Tibial artery (tissue), 4 donors: ENCODE measurements around the gene POLRMT.

Source experiments
- DNase-seq, 2 donors: peaks; one replicate each; pipeline ENCODE4 v3.0.0-alpha.2; 2019
- H3K27ac ChIP-seq, 2 donors: fragments of 200-600 bp; sonication (generic) in 1 of 2; 1 replicate in 1 of 2; 2 replicates in 1 of 2; pipeline ENCODE4 v1.5.1; 2018 to 2019; ENCODE audit warnings: mild to moderate bottlenecking in 1 of 2
- H3K27me3 ChIP-seq, 2 donors: fragments of 200-600 bp; sonication (generic) in 1 of 2; one replicate each; pipeline versions ENCODE4 v1.5.1 to v1.6.0; 2016 to 2019
- H3K36me3 ChIP-seq, 3 donors: fragments of 200-600 bp; sonication (generic) in 2 of 3; one replicate each; pipeline ENCODE4 v1.5.1; 2016 to 2019; ENCODE audit warnings: mild to moderate bottlenecking in 2 of 3
- H3K4me1 ChIP-seq, 4 donors: fragments of 200-600 bp; sonication (generic) in 2 of 4; 1 replicate in 3 of 4; 2 replicates in 1 of 4; pipeline ENCODE4 v1.5.1; 2016 to 2019
- H3K4me3 ChIP-seq, 2 donors: fragments of 200-600 bp; sonication (generic) in 1 of 2; 1 replicate in 1 of 2; 2 replicates in 1 of 2; pipeline ENCODE4 v1.5.1; 2018 to 2019; ENCODE audit warnings: mild to moderate bottlenecking in 2 of 2
- H3K9me3 ChIP-seq, 3 donors: fragments of 200-600 bp; sonication (generic) in 1 of 3; one replicate each; pipeline ENCODE4 v1.5.1; 2016 to 2019
- intact Hi-C: fragments of 100-400 bp; cut with DNase I; formaldehyde crosslinking; loops from one replicate; pipeline ENCODE4 v1.15.0; 2023; ENCODE audit warnings: low total_unique reads
- TF ChIP-seq, protein P1 (sequence below), 2 experiments: fragments of 200-600 bp in 1 of 2; fragments of 450-650 bp in 1 of 2; IDR thresholded peaks; one replicate each; pipeline ENCODE4 v1.5.1; 2017 to 2019; ENCODE audit warnings: antibody characterized with exemption in 2 of 2, mild to moderate bottlenecking in 1 of 2, moderate library complexity in 1 of 2

POLRMT gene

GRCh38 chr19:651114-651818, 17.9 kb upstream of the POLRMT start:
- no peak overlapping the region for H3K4me3 ChIP-seq
- H3K27me3 ChIP-seq: no peaks in the 10 kb centered on the region
- TF ChIP-seq, protein P1, sequence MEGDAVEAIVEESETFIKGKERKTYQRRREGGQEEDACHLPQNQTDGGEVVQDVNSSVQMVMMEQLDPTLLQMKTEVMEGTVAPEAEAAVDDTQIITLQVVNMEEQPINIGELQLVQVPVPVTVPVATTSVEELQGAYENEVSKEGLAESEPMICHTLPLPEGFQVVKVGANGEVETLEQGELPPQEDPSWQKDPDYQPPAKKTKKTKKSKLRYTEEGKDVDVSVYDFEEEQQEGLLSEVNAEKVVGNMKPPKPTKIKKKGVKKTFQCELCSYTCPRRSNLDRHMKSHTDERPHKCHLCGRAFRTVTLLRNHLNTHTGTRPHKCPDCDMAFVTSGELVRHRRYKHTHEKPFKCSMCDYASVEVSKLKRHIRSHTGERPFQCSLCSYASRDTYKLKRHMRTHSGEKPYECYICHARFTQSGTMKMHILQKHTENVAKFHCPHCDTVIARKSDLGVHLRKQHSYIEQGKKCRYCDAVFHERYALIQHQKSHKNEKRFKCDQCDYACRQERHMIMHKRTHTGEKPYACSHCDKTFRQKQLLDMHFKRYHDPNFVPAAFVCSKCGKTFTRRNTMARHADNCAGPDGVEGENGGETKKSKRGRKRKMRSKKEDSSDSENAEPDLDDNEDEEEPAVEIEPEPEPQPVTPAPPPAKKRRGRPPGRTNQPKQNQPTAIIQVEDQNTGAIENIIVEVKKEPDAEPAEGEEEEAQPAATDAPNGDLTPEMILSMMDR (IDR thresholded peaks at IDR 0.05): no peak
- intact Hi-C loops: no loop called here
- H3K36me3 ChIP-seq: peaks cover 40 to 85% (median 75%) of the 10 kb centered on the region in 3 donors
- H3K4me1 ChIP-seq: no peaks in the 10 kb centered on the region
- no peak overlapping the region for H3K27ac ChIP-seq
- H3K9me3 ChIP-seq: no peaks in the 10 kb centered on the region
- DNase-seq: no peak

DNA sequence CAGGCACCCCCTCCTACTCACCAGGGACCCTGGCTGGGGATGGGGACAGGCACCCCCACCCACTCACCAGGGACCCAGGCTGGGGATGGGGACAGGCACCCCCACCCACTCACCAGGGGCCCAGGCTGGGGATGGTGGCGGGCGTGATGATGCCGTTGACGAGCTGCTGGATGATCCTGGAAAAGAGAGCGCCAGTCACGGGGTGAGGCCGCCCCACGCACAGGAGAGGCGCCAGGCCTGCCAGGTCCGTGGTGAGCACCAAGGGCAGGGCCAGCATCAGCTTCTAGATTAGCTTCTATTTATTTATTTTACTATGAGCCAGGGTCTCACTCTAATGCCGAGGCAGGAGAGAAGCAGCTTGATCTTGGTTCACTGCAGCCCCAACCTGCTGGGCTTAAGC, 16.8 kb upstream of the POLRMT start:
- TF ChIP-seq, protein P1 (IDR thresholded peaks at IDR 0.05): no peak
- Histone ChIP-seq H3K9me3 (no peaks in the 10 kb centered on the region), H3K4me3 (no peak overlapping the region), H3K36me3 (peaks cover 40 to 91% (median 82%) of the 10 kb centered on the region in 3 donors), H3K27ac (no peak overlapping the region), H3K4me1 (no peaks in the 10 kb centered on the region), H3K27me3 (no peaks in the 10 kb centered on the region)
- intact Hi-C loops: no loop called here
- no peak for DNase-seq

DNA sequence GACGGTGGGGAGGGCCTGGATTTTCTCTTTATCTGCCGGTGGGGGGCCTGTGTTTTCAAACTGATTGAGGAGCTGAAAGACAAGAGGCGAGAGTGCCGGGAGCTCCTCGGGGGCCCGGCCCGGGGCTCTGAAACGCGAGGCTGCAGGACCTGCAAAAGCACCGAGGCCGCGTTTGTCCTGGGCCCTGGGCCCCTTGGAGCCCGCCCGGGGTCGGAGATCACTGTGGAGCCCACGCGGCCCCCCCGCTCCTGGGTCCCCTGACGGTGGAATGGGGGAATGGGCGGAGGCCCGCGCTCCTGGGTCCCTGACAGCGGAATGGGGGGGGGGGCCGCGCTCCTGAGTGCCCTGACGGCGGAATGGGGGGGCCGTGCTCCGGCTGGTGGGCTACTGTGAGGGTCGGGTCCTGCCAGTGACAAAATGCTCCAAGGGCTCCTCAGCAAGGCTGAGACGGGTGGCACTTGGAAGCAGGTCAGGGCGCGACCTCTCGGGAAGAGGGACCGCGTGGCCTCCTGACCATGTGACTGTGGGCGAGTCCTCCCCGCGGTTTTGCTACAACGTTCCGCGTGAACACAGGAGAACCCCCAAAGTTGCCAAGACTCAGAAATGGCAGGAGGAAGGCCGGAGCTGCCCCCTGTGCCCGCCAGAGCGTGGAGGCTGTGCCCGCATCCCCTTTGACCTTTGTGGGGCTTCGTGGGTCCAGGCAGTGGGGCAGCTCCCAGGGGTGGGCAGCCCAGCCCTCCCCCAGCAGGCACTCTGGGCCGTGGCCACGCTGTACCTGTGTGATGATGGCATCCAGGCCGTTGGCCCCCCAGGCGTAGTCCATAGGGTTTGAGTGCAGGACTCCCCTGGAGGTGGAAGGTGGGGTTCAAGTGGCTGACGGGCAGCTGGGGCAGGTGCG, 15.8 kb upstream of the POLRMT start:
- TF ChIP-seq, protein P1 (IDR thresholded peaks at IDR 0.05): no peak
- H3K4me1 ChIP-seq: no peaks in the 10 kb centered on the region
- H3K27me3 ChIP-seq: no peaks in the 10 kb centered on the region
- no peak overlapping the region for H3K27ac ChIP-seq
- no peak for DNase-seq
- no peaks in the 10 kb centered on the region for H3K9me3 ChIP-seq
- intact Hi-C loops: no loop called here
- no peak overlapping the region for H3K4me3 ChIP-seq
- H3K36me3 ChIP-seq: peaks cover 40 to 97% (median 84%) of the 10 kb centered on the region in 3 donors

DNA sequence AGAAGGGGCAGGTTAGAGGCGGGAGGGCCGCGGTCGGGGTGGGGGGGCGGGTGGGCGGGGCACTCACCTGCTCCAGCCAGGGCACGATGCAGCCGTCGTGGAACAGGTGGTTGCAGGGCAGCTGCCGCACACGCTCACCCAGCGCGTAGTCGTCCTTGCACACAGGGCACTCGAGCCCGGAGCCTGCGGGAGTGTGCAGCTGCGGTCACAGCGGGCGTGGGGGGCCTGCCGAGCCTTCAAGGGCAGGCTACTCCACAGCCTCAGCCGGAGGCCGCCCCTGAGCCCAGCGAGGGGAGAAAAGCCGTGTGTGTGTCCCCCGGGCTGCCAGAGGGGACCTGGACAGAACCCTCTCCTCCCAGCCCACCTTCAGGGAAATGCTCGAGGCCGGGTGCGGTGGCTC, 15.0 kb upstream of the POLRMT start:
- peaks cover 40 to 88% (median 76%) of the 10 kb centered on the region in 3 donors for H3K36me3 ChIP-seq
- no peak overlapping the region for H3K27ac ChIP-seq
- intact Hi-C loops: no loop called here
- TF ChIP-seq, protein P1 (IDR thresholded peaks at IDR 0.05): no peak
- no peaks in the 10 kb centered on the region for H3K9me3 ChIP-seq
- H3K27me3 ChIP-seq: no peaks in the 10 kb centered on the region
- H3K4me1 ChIP-seq: no peaks in the 10 kb centered on the region
- no peak for DNase-seq
- no peak overlapping the region for H3K4me3 ChIP-seq

GRCh38 chr19:647566-648284, 14.4 kb upstream of the POLRMT start:
- H3K36me3 ChIP-seq: peaks cover 40 to 82% (median 73%) of the 10 kb centered on the region in 3 donors
- TF ChIP-seq, protein P1 (IDR thresholded peaks at IDR 0.05): no peak

More at GRCh38 chr19:647566-648284, 14.4 kb upstream of the POLRMT start:
- intact Hi-C loops: no loop called here
- no peak overlapping the region for H3K27ac ChIP-seq
- H3K4me3 ChIP-seq: no peak overlapping the region
- no peaks in the 10 kb centered on the region for H3K9me3 ChIP-seq
- H3K27me3 ChIP-seq: no peaks in the 10 kb centered on the region
- H3K4me1 ChIP-seq: no peaks in the 10 kb centered on the region
- no peak for DNase-seq
